Thyroid gland (tissue), 4 donors: Measurements from ENCODE around the gene ST7. TPM values are rescaled to one million over a fixed set of nuclear protein-coding genes. Genes with fewer than 3 reads are reported as not detected.

Experiments used
- DNase-seq, 2 donors: peaks; one replicate each; pipeline ENCODE4 v3.0.0-alpha.2; 2019
- H3K27ac ChIP-seq, 3 donors: fragments of 200-600 bp; sonication (generic); 1 replicate in 2 of 3; 2 replicates in 1 of 3; pipeline ENCODE4 v1.5.1; 2016 to 2019; ENCODE audit warnings: mild to moderate bottlenecking in 1 of 3, moderate library complexity in 1 of 3
- H3K27me3 ChIP-seq: fragments of 200-600 bp; sonication (generic); one replicate; pipeline ENCODE4 v1.5.1; 2019
- H3K36me3 ChIP-seq, 2 donors: fragments of 200-600 bp; sonication (generic); one replicate each; pipeline ENCODE4 v1.5.1; 2016 to 2019
- H3K4me1 ChIP-seq, 2 donors: fragments of 200-600 bp; sonication (generic); one replicate each; pipeline ENCODE4 v1.5.1; 2017 to 2019
- H3K4me3 ChIP-seq, 3 donors: fragments of 200-600 bp; sonication (generic); replicated peaks in 1 of 3; 1 replicate in 2 of 3; 2 replicates in 1 of 3; pipeline ENCODE4 v1.5.1; 2016; ENCODE audit warnings: mild to moderate bottlenecking in 1 of 3
- H3K9me3 ChIP-seq: fragments of 200-600 bp; sonication (generic); one replicate; pipeline ENCODE4 v1.5.1; 2017
- POLR2A ChIP-seq, 2 donors: fragments of 450-650 bp; IDR thresholded peaks; one replicate each; pipeline ENCODE4 v1.6.1; 2017; ENCODE audit warnings: antibody characterized with exemption in 2 of 2, mild to moderate bottlenecking in 2 of 2, moderate library complexity in 1 of 2
- whole genome bisulfite sequencing, 2 donors: methylation state at CpG; one replicate each; pipeline ENCODE4 v1.1.5; 2017; 5-methylcytosine and 5-hydroxymethylcytosine counted together
- intact Hi-C: fragments of 100-400 bp; cut with DNase I; formaldehyde crosslinking; loops from one replicate; pipeline ENCODE4 v1.15.1; 2023
- total RNA-seq, 4 donors: library from RNA; depleted of rRNA; stranded (reverse); fragments of >200 nt; gene quantifications; one replicate each; pipeline ENCODE4 v1.2.3, GENCODE V29; 2016
- TF ChIP-seq, protein P1 (sequence below), 6 experiments: fragments of 200-600 bp in 3 of 6; fragments of 450-650 bp in 3 of 6; sonication (generic) in 3 of 6; IDR thresholded peaks; one replicate each; pipeline ENCODE4 v1.5.1; 2016 to 2019; ENCODE audit warnings: antibody characterized with exemption in 6 of 6, mild to moderate bottlenecking in 2 of 6, inconsistent platforms in 1 of 6, moderate library complexity in 1 of 6

Gene ST7
- total RNA-seq, 4 donors from 2014 or later, result 62.8 to 75.1 (median 66.7) TPM

DNA sequence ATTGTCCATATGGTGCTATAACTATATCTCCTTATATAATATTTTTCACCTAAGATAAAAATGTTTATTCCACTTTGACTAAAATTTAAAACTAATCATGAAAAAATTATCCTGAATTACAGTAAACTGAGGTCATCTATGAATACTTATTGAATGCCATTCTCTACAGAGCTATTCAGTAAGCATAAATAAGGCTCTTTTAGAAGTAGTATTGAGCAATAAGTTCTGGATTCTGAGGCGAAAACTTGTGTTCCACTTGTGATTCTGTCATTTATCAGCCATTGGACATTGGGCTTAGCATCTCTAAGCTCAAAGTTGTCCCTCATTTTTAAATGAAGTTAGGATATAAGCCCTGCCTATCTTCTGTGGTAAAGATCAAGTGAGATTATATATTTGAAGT lies 238.8 kb downstream of the ST7 start:
- DNase-seq, result no peak
- no peaks in the 10 kb centered on the region for H3K4me1 ChIP-seq
- no peak overlapping the region for H3K4me3 ChIP-seq
- no peaks in the 10 kb centered on the region for H3K9me3 ChIP-seq
- H3K27ac ChIP-seq, result no peak overlapping the region
- no peak for TF ChIP-seq POLR2A (IDR thresholded peaks at IDR 0.05)
- TF ChIP-seq, protein P1, sequence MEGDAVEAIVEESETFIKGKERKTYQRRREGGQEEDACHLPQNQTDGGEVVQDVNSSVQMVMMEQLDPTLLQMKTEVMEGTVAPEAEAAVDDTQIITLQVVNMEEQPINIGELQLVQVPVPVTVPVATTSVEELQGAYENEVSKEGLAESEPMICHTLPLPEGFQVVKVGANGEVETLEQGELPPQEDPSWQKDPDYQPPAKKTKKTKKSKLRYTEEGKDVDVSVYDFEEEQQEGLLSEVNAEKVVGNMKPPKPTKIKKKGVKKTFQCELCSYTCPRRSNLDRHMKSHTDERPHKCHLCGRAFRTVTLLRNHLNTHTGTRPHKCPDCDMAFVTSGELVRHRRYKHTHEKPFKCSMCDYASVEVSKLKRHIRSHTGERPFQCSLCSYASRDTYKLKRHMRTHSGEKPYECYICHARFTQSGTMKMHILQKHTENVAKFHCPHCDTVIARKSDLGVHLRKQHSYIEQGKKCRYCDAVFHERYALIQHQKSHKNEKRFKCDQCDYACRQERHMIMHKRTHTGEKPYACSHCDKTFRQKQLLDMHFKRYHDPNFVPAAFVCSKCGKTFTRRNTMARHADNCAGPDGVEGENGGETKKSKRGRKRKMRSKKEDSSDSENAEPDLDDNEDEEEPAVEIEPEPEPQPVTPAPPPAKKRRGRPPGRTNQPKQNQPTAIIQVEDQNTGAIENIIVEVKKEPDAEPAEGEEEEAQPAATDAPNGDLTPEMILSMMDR (IDR thresholded peaks at IDR 0.05), result no peak
- H3K36me3 ChIP-seq, result peaks cover 0 to 7% of the 10 kb centered on the region in 2 donors
- no peaks in the 10 kb centered on the region for H3K27me3 ChIP-seq
- 92 to 93% methylated on average over 1 of the region's 1 CpG for WGBS, 2 donors
- intact Hi-C loops, result no loop called here

DNA sequence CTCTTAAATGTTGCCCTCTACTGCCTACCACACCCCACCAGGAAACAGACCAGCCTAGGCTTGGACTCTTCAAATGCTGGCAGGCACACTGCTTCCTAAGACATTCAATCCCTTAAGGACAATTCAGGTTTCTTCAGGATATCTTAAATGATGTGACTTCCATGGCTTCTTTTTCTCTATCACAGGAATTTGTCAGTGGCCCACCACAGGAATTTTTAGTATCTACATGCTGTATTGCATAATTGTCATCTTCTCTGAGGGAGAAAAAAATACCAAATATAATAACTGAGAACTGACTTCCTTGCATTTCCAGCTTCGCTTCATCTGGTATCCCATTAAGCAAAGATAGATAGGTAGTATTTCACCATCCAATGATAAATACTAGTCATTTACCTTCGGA lies 240.3 kb downstream of the ST7 start:
- Histone ChIP-seq H3K4me1 (no peaks in the 10 kb centered on the region), H3K36me3 (peaks cover 0 to 7% of the 10 kb centered on the region in 2 donors), H3K4me3 (no peak overlapping the region), H3K27ac (no peak overlapping the region), H3K27me3 (no peaks in the 10 kb centered on the region), H3K9me3 (no peaks in the 10 kb centered on the region)
- intact Hi-C loops, result no loop called here
- WGBS, 2 donors, result 59 to 89% methylated on average over 2 of the region's 2 CpGs
- no peak for DNase-seq
- no peak for TF ChIP-seq POLR2A (IDR thresholded peaks at IDR 0.05)
- TF ChIP-seq, protein P1 (IDR thresholded peaks at IDR 0.05), result no peak

DNA sequence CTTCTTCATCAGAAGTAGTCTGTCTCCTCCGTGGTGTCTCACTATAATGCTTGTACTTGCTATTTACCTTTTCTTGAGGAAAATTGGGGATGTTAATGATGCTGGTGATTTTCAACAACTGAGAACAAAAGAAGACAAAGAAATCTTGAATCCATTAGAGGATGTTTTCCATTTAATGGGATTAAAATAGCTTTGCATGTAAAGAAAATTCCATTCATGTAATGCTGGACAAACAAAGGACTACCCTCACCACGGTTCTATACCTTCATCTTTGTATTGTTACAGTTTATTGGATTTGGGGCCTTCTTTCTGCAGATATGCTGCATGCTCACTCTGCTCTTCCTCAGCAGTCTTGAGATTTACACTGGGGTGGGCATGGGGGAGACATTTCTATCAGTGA lies 241.1 kb downstream of the ST7 start:
- DNase-seq, result no peak
- intact Hi-C loops, result no loop called here
- Histone ChIP-seq H3K27ac (no peak overlapping the region), H3K4me1 (no peaks in the 10 kb centered on the region), H3K9me3 (no peaks in the 10 kb centered on the region), H3K27me3 (no peaks in the 10 kb centered on the region), H3K4me3 (no peak overlapping the region), H3K36me3 (peaks cover 0 to 7% of the 10 kb centered on the region in 2 donors)
- 80 to 92% methylated on average over 2 of the region's 2 CpGs for whole genome bisulfite sequencing, 2 donors
- no peak for TF ChIP-seq POLR2A (IDR thresholded peaks at IDR 0.05)
- TF ChIP-seq, protein P1 (IDR thresholded peaks at IDR 0.05), result no peak

DNA sequence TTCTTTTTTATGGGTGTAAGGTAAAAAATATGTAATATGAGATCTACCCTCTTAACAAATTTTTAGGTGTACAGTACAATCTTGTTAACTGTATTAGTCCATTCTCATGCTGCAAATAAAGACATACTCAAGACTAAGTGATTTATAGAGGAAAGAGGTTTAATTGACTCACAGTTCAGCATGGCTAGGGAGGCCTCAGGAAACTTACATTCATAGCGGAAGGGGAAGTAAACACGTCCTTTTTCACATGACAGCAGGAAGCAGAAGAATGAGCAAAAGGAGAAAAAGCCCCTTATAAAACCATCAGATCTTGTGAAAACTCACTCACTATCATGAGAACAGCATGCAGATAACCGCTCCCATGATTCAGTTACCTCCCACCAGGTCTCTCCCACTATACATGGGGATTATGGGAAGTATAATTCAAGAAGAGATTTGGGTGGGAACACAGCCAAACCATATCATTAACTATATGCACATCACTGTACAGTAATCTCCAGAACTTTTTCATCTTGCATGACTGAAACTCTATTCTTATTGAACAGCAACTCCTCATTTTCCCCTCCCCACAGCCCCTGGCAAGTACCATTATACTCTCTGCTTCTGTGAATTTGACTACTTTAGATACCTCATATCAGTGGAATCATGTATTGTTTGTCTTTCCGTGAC lies 242.2 kb downstream of the ST7 start:
- no peaks in the 10 kb centered on the region for H3K9me3 ChIP-seq
- TF ChIP-seq POLR2A (IDR thresholded peaks at IDR 0.05), result no peak
- TF ChIP-seq, protein P1 (IDR thresholded peaks at IDR 0.05), result no peak
- 88 to 92% methylated on average over 4 of the region's 4 CpGs for WGBS, 2 donors
- no peaks in the 10 kb centered on the region for H3K4me1 ChIP-seq
- H3K36me3 ChIP-seq, result no peaks in the 10 kb centered on the region
- intact Hi-C loops, result no loop called here
- H3K27ac ChIP-seq, result no peak overlapping the region
- no peak for DNase-seq
- H3K4me3 ChIP-seq, result no peak overlapping the region
- H3K27me3 ChIP-seq, result no peaks in the 10 kb centered on the region

DNA sequence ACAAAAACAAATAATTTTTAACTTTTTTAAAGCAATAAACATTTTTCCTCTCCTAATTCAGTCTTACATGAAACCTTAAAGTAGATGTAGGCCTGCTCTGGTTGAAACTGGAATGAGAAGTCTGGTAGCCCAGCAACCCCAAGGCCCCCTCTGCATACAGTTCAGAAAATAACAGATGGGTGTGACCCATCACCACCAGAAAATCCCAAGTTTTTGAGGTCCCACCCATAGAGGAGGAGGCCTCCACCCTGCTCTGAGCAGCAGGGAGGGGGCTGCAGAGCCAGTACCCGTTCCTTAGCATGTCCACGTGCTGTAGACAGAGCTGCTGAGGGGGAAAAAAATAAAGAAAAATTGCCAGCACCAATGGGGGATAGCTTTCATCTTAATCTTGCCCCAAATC lies 246.8 kb downstream of the ST7 start:
- no peak for DNase-seq
- 91 to 100% methylated on average over 2 of the region's 2 CpGs for WGBS, 2 donors
- no peak overlapping the region for H3K4me3 ChIP-seq
- TF ChIP-seq POLR2A (IDR thresholded peaks at IDR 0.05), result no peak
- TF ChIP-seq, protein P1 (IDR thresholded peaks at IDR 0.05), result no peak
- no peaks in the 10 kb centered on the region for H3K36me3 ChIP-seq
- H3K27ac ChIP-seq, result no peak overlapping the region
- no peaks in the 10 kb centered on the region for H3K4me1 ChIP-seq
- intact Hi-C loops, result no loop called here
- H3K27me3 ChIP-seq, result no peaks in the 10 kb centered on the region
- no peaks in the 10 kb centered on the region for H3K9me3 ChIP-seq
